Lower leg skin (tissue), 4 donors: Measurements from ENCODE around the gene GAS1. TPM values are rescaled to one million over a fixed set of nuclear protein-coding genes. Genes with fewer than 3 reads are reported as not detected.

Experiments
- DNase-seq, 2 donors: peaks; one replicate each; pipeline ENCODE4 v3.0.0-alpha.2; 2019; ENCODE audit warnings: low spot score in 2 of 2
- H3K4me3 ChIP-seq: fragments of 200-600 bp; sonication (generic); 2 replicates; pipeline ENCODE4 v1.5.1; 2017; ENCODE audit warnings: mild to moderate bottlenecking, low read depth; ENCODE audit not compliant: poor library complexity, severe bottlenecking
- POLR2A ChIP-seq, 2 donors: fragments of 450-650 bp; IDR thresholded peaks; one replicate each; pipeline ENCODE4 v1.6.1; 2016 to 2017; ENCODE audit warnings: antibody characterized with exemption in 2 of 2, mild to moderate bottlenecking in 1 of 2, moderate library complexity in 1 of 2
- WGBS, 2 donors: methylation state at CpG; one replicate each; pipeline ENCODE4 v1.1.5; 2018; 5-methylcytosine and 5-hydroxymethylcytosine counted together
- intact Hi-C: fragments of 100-400 bp; cut with DNase I; formaldehyde crosslinking; loops from one replicate; pipeline ENCODE4 v1.15.0; 2023; ENCODE audit warnings: low total_unique reads
- total RNA-seq, 4 donors: library from RNA; depleted of rRNA; stranded (reverse); fragments of >200 nt; gene quantifications; one replicate each; pipeline ENCODE4 v1.1.0, GENCODE V29; 2016
- TF ChIP-seq, protein P1 (sequence below), 3 donors: fragments of 450-650 bp; IDR thresholded peaks; one replicate each; pipeline ENCODE4 v1.5.1; 2016; ENCODE audit warnings: antibody characterized with exemption in 3 of 3, mild to moderate bottlenecking in 3 of 3, moderate library complexity in 2 of 3

GAS1 gene
- total RNA-seq, 4 donors from 2014 or later: 45.5 to 80.3 (median 61.0) TPM

DNA sequence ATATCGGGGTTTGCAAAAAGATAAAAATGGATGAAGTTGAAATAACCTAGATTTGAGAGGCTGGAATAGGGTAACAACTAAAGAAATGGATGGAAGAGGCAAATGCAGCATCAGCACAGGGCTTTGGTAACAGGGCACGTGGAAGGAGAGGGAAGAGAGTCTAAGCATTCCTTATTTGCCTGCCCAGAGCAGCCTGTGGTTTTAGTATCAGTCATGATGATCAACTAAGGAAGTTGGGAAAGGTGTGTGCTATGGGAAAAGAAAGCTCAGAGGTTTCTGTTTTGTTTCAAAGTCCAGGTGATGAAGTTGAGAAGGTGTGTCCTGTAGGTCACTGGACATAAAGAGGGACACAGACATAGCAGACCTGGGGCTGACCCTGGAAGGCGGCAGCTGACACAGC, 28.8 kb downstream of the GAS1 start:
- H3K4me3 ChIP-seq: no peak overlapping the region
- intact Hi-C loops: loop anchor here (10.0 kb wide), 1 partner anchor 1126 kb away; no protein-coding TSS in a partner anchor
- WGBS, 2 donors: 82 to 92% methylated on average over 3 of the region's 3 CpGs
- no peak for DNase-seq
- TF ChIP-seq, protein P1, sequence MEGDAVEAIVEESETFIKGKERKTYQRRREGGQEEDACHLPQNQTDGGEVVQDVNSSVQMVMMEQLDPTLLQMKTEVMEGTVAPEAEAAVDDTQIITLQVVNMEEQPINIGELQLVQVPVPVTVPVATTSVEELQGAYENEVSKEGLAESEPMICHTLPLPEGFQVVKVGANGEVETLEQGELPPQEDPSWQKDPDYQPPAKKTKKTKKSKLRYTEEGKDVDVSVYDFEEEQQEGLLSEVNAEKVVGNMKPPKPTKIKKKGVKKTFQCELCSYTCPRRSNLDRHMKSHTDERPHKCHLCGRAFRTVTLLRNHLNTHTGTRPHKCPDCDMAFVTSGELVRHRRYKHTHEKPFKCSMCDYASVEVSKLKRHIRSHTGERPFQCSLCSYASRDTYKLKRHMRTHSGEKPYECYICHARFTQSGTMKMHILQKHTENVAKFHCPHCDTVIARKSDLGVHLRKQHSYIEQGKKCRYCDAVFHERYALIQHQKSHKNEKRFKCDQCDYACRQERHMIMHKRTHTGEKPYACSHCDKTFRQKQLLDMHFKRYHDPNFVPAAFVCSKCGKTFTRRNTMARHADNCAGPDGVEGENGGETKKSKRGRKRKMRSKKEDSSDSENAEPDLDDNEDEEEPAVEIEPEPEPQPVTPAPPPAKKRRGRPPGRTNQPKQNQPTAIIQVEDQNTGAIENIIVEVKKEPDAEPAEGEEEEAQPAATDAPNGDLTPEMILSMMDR (IDR thresholded peaks at IDR 0.05): no peak
- no peak for TF ChIP-seq POLR2A (IDR thresholded peaks at IDR 0.05)

DNA sequence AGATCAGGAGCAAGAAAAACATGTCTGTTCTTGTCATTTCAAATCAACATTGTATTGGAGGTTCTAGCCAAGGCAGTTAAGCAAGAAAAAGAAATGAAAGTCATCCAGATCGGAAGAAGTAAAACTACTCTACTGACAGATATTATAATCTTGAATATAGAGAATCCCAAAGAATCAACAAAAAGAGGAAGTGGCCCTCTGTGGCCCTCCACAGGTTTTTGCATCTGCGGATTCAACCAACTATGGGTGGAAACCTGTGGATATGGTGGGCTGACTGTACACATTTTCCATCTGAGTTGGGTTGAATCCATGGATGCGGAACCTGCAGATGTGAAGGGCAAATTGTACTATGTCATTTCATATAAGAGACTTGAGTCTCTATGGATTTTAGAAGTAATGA, 35.1 kb downstream of the GAS1 start:
- no peak for DNase-seq
- WGBS, 2 donors: 80 to 83% methylated on average over 3 of the region's 3 CpGs
- intact Hi-C loops: loop anchor here (10.0 kb wide), 1 partner anchor 1133 kb away; no protein-coding TSS in a partner anchor
- TF ChIP-seq POLR2A (IDR thresholded peaks at IDR 0.05): no peak
- TF ChIP-seq, protein P1 (IDR thresholded peaks at IDR 0.05): no peak
- no peak overlapping the region for H3K4me3 ChIP-seq

DNA sequence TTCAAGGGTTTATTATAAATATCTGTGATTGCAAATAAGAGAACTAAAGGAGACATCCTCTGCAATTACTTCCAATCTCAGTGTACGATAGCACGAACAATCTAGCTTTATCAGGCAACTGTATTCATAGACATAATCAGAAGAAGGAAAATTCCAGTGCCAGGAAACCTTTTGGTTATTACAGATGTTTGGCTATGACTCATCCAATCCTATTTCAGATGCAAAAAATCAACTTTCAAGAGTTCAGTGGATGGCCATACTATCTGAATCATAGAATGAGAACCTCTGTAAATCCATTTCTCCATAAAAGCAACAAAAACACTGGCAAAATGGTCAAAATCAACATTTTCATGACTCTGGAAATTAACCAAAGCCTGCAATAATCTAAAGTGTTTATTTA, 37.9 kb downstream of the GAS1 start:
- 44 to 46% methylated on average over 2 of the region's 2 CpGs for WGBS, 2 donors
- DNase-seq: no peak
- no peak overlapping the region for H3K4me3 ChIP-seq
- intact Hi-C loops: no loop called here
- TF ChIP-seq, protein P1 (IDR thresholded peaks at IDR 0.05): no peak
- no peak for TF ChIP-seq POLR2A (IDR thresholded peaks at IDR 0.05)

DNA sequence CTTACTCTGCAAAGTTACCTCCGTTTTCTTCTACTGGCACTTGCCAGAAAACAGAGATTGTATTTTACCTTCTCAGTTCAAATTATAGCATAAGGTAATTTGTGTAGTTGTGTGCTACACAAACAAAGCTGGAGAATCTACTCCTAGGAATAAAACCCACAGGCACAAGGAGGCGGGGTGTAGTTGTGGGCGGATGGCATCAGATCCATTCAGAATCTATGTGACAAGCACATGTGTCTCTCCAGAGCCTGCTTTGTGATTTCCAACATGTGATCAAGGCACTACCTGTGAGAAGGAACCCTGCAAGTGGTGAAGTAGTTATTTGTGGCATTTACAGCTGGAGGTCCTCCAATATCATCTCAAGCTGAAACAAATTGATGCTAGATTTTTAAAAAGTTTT, 39.0 kb downstream of the GAS1 start:
- no peak for DNase-seq
- no peak overlapping the region for H3K4me3 ChIP-seq
- TF ChIP-seq POLR2A (IDR thresholded peaks at IDR 0.05): no peak
- TF ChIP-seq, protein P1 (IDR thresholded peaks at IDR 0.05): no peak
- intact Hi-C loops: no loop called here
- WGBS, 2 donors: 84 to 86% methylated on average over 3 of the region's 3 CpGs

DNA sequence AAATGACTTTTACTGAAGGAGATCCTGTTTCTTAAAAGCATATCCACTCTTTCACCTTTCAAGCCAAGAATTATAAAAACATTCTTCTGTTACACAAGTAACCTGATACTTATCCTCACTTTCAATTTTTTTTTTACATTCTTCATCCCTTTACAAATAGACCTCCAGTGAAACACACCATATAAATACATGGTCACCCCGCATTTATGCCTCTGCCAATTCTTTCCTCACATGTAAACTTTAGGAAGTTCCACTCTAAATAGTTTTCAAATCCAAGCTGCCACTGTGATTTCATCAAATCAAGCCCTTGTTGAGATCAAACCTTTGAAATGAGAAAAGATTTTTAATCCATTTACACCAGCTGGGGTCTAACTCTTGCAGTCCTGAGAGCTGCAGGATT, 40.0 kb downstream of the GAS1 start:
- WGBS, 2 donors: 85% methylated on average over 1 of the region's 1 CpG
- no peak for DNase-seq
- TF ChIP-seq, protein P1 (IDR thresholded peaks at IDR 0.05): no peak
- TF ChIP-seq POLR2A (IDR thresholded peaks at IDR 0.05): no peak
- no peak overlapping the region for H3K4me3 ChIP-seq
- intact Hi-C loops: no loop called here

DNA sequence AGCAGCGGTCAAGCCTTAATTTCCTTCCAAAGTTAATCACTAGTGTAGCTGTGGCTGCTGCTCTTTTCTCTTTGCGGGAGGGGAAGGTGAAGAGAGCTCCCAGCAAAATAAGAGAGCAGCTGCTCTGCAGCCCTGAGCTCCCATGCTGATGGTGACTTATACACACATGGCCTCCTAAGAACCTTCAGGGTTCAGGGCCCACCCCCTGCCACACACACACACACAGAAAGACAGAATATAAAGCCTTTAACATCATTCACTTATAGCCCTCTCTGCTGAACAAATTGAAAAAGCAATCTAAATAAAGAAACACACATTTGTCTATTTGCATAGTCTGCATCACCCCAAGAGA, 43.6 kb downstream of the GAS1 start:
- TF ChIP-seq, protein P1 (IDR thresholded peaks at IDR 0.05): no peak
- TF ChIP-seq POLR2A (IDR thresholded peaks at IDR 0.05): no peak
- no peak for DNase-seq
- intact Hi-C loops: no loop called here
- 88 to 89% methylated on average over 2 of the region's 2 CpGs for WGBS, 2 donors
- no peak overlapping the region for H3K4me3 ChIP-seq
